ENCODE results near the gene PKIB.

Gene PKIB

GRCh38 chr6:122615409-122615808 is 5.2 kb downstream of the PKIB start:
- TF ChIP-seq CEBPB (IDR thresholded peaks at IDR 0.05) (no peak), USF1 (IDR thresholded peaks at IDR 0.05) (no peak), TAF1 (IDR thresholded peaks at IDR 0.05; ENCODE audit: low read depth) (no peak), MAX (IDR thresholded peaks at IDR 0.05) (no peak)

- TF ChIP-seq TEAD4 (IDR thresholded peaks at IDR 0.05), result no peak
- TF ChIP-seq ZBTB7A (IDR thresholded peaks at IDR 0.05; ENCODE audit: low read depth), result no peak
- TF ChIP-seq EGR1 (IDR thresholded peaks at IDR 0.05), result no peak
- no peak for TF ChIP-seq USF1 (IDR thresholded peaks at IDR 0.05)
- TF ChIP-seq NFIC (IDR thresholded peaks at IDR 0.05), result no peak
- no peak for TF ChIP-seq EP300 (IDR thresholded peaks at IDR 0.05; ENCODE audit: borderline replicate concordance)
- TF ChIP-seq MAX (IDR thresholded peaks at IDR 0.05), result no peak
- no peak for TF ChIP-seq REST (IDR thresholded peaks at IDR 0.05; ENCODE audit: low read depth)
- no peak for TF ChIP-seq RAD21 (IDR thresholded peaks at IDR 0.05; ENCODE audit: low read depth)
- TF ChIP-seq CEBPB (IDR thresholded peaks at IDR 0.05), result no peak
- no peak for TF ChIP-seq YY1 (IDR thresholded peaks at IDR 0.05; ENCODE audit: low read depth)
- no peak for TF ChIP-seq CREB1 (IDR thresholded peaks at IDR 0.05; ENCODE audit: low read depth)
- TF ChIP-seq TCF12 (IDR thresholded peaks at IDR 0.05; ENCODE audit: low read depth), result no peak
- TF ChIP-seq TAF1 (IDR thresholded peaks at IDR 0.05; ENCODE audit: low read depth), result no peak
- TF ChIP-seq FOXM1 (IDR thresholded peaks at IDR 0.05; ENCODE audit: borderline replicate concordance, low read depth), result no peak
Observed at GRCh38 chr6:122616877-122617276, 6.7 kb downstream of the PKIB start.

- TF ChIP-seq NFIC (IDR thresholded peaks at IDR 0.05), result no peak
- TF ChIP-seq TCF12 (IDR thresholded peaks at IDR 0.05; ENCODE audit: low read depth), result no peak
- TF ChIP-seq YY1 (IDR thresholded peaks at IDR 0.05; ENCODE audit: low read depth), result no peak
- TF ChIP-seq REST (IDR thresholded peaks at IDR 0.05; ENCODE audit: low read depth), result no peak
Observed at GRCh38 chr6:122619309-122619708, 9.1 kb downstream of the PKIB start.

- TF ChIP-seq REST (IDR thresholded peaks at IDR 0.05; ENCODE audit: low read depth), result no peak
- no peak for TF ChIP-seq MAX (IDR thresholded peaks at IDR 0.05)
- no peak for TF ChIP-seq ZBTB7A (IDR thresholded peaks at IDR 0.05; ENCODE audit: low read depth)
- TF ChIP-seq TAF1 (IDR thresholded peaks at IDR 0.05; ENCODE audit: low read depth), result no peak
- TF ChIP-seq CREB1 (IDR thresholded peaks at IDR 0.05; ENCODE audit: low read depth), result no peak
- TF ChIP-seq CEBPB (IDR thresholded peaks at IDR 0.05), result no peak
Observed at GRCh38 chr6:122620428-122620827, 10.2 kb downstream of the PKIB start.

GRCh38 chr6:122620902-122621301 is 10.7 kb downstream of the PKIB start:
- TF ChIP-seq FOXM1 (IDR thresholded peaks at IDR 0.05; ENCODE audit: borderline replicate concordance, low read depth), result no peak
- no peak for TF ChIP-seq MAX (IDR thresholded peaks at IDR 0.05)
- TF ChIP-seq NFIC (IDR thresholded peaks at IDR 0.05), result no peak
- no peak for TF ChIP-seq CREB1 (IDR thresholded peaks at IDR 0.05; ENCODE audit: low read depth)
- no peak for TF ChIP-seq RAD21 (IDR thresholded peaks at IDR 0.05; ENCODE audit: low read depth)
- TF ChIP-seq TEAD4 (IDR thresholded peaks at IDR 0.05), result no peak
- TF ChIP-seq EP300 (IDR thresholded peaks at IDR 0.05; ENCODE audit: borderline replicate concordance), result no peak
- TF ChIP-seq ZBTB7A (IDR thresholded peaks at IDR 0.05; ENCODE audit: low read depth), result no peak
- TF ChIP-seq YY1 (IDR thresholded peaks at IDR 0.05; ENCODE audit: low read depth), result no peak
- TF ChIP-seq REST (IDR thresholded peaks at IDR 0.05; ENCODE audit: low read depth), result no peak
- no peak for TF ChIP-seq CEBPB (IDR thresholded peaks at IDR 0.05)
- no peak for TF ChIP-seq USF1 (IDR thresholded peaks at IDR 0.05)
- TF ChIP-seq TCF12 (IDR thresholded peaks at IDR 0.05; ENCODE audit: low read depth), result no peak
- no peak for TF ChIP-seq EGR1 (IDR thresholded peaks at IDR 0.05)
- TF ChIP-seq TAF1 (IDR thresholded peaks at IDR 0.05; ENCODE audit: low read depth), result no peak

Data from Ishikawa (cell line).